Sigmoid colon (tissue), 7 donors: ENCODE data around the gene AKIRIN1. TPM values are rescaled to one million over a fixed set of nuclear protein-coding genes. Genes with fewer than 3 reads are reported as not detected.
A peak's percentile ranks its signal among the peaks of the same experiment; 100 is the strongest.

Source experiments
- DNase-seq: peaks from one replicate; pipeline ENCODE4 v3.0.0-alpha.2; 2019
- H3K27ac ChIP-seq, 4 donors: fragments of 200-600 bp; sonication (generic); one replicate each; pipeline ENCODE4 v1.5.1; 2016 to 2019; ENCODE audit warnings: mild to moderate bottlenecking in 1 of 4
- H3K27me3 ChIP-seq, 3 donors: fragments of 200-600 bp; sonication (generic); one replicate each; pipeline ENCODE4 v1.5.1; 2019; ENCODE audit warnings: mild to moderate bottlenecking in 1 of 3
- H3K36me3 ChIP-seq, 4 donors: fragments of 200-600 bp; sonication (generic); one replicate each; pipeline ENCODE4 v1.5.1; 2016 to 2019
- H3K4me1 ChIP-seq, 4 donors: fragments of 200-600 bp; sonication (generic); one replicate each; pipeline ENCODE4 v1.5.1; 2017 to 2019
- H3K4me3 ChIP-seq, 4 donors: fragments of 200-600 bp; sonication (generic); one replicate each; pipeline ENCODE4 v1.5.1; 2017 to 2019; ENCODE audit warnings: mild to moderate bottlenecking in 2 of 4, moderate library complexity in 1 of 4
- H3K9me3 ChIP-seq, 4 donors: fragments of 200-600 bp in 3 of 4; sonication (generic) in 3 of 4; one replicate each; pipeline versions ENCODE4 v1.5.1 to v1.6.1; 2013 to 2019
- EP300 ChIP-seq, 4 donors: sonication (generic); formaldehyde crosslinking; IDR thresholded peaks; one replicate each; pipeline ENCODE4 v1.6.1; 2017; ENCODE audit warnings: antibody characterized with exemption in 4 of 4
- POLR2A ChIP-seq, 2 donors: fragments of 450-650 bp; IDR thresholded peaks; one replicate each; pipeline ENCODE4 v1.6.1; 2016; ENCODE audit warnings: antibody characterized with exemption in 2 of 2, mild to moderate bottlenecking in 2 of 2, moderate library complexity in 2 of 2
- POLR2AphosphoS5 ChIP-seq, 4 donors: sonication (generic); formaldehyde crosslinking; IDR thresholded peaks; one replicate each; pipeline ENCODE4 v1.6.1; 2017; ENCODE audit warnings: antibody characterized with exemption in 4 of 4
- WGBS, 2 donors: extraction: QIAGEN DNeasy Blood & Tissue Kit; methylation state at CpG; one replicate each; pipeline ENCODE4 v1.1.7; 2013; 5-methylcytosine and 5-hydroxymethylcytosine counted together
- intact Hi-C: fragments of 100-400 bp; cut with DNase I; formaldehyde crosslinking; loops from one replicate; pipeline ENCODE4 v1.15.1; 2023
- polyA plus RNA-seq, 3 donors: library from polyadenylated mRNA; stranded (reverse); fragments of 200-250 nt; gene quantifications; one replicate each; pipeline ENCODE4 v1.2.3, GENCODE V29; 2013
- total RNA-seq, 4 donors: library from RNA; depleted of rRNA; stranded (reverse); fragments of >200 nt; gene quantifications; one replicate each; pipeline ENCODE4 v1.1.0, GENCODE V29; 2016
- TF ChIP-seq, protein P1 (sequence below), 4 experiments: fragments of 450-650 bp in 3 of 4; fragments of 200-600 bp in 1 of 4; IDR thresholded peaks; one replicate each; pipeline ENCODE4 v1.5.1; 2016 to 2019; ENCODE audit warnings: antibody characterized with exemption in 4 of 4, mild to moderate bottlenecking in 3 of 4, moderate library complexity in 2 of 4
- donor health status: healthy with polysubstance abuse.
- donor health status: Bipolar disorder and iron deficiency.
- donor health status: healthy.

AKIRIN1 gene
- total and polyA plus RNA-seq, 7 donors, result 28.4 to 59.2 (median 51.5) TPM

DNA sequence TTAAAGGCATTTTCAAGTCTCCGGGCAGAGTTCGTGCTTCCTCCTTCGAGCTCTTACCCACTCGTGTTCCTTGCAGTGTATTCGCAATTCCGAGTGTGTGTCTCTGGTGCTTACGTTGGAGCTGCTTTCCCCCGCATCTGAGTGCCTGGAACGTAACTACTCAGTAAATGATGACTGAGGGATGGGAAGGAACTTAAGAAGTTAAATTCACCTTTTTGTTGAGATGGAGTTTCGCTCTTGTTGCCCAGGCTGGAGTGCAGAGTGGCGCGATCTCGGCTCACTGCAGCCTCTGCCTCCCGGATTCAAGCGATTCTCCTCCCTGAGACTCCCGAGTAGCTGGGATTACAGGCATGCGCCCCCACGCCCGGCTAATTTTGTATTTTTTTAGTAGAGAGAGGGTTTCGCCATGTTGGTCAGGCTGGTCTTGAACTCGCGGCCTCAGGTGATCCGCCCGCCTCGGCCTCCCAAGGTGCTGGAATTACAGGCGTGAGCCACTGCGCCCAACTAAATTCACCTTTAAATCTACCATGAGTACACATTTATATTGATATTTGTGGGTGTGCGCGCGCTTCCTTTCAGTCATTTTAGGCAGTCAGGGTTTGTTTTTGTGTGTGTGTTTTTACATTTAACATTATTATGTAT, 35.9 kb downstream of the AKIRIN1 start:
- peaks cover 0 to 45% (median 15%) of the 10 kb centered on the region in 4 donors for H3K4me1 ChIP-seq
- TF ChIP-seq, protein P1, sequence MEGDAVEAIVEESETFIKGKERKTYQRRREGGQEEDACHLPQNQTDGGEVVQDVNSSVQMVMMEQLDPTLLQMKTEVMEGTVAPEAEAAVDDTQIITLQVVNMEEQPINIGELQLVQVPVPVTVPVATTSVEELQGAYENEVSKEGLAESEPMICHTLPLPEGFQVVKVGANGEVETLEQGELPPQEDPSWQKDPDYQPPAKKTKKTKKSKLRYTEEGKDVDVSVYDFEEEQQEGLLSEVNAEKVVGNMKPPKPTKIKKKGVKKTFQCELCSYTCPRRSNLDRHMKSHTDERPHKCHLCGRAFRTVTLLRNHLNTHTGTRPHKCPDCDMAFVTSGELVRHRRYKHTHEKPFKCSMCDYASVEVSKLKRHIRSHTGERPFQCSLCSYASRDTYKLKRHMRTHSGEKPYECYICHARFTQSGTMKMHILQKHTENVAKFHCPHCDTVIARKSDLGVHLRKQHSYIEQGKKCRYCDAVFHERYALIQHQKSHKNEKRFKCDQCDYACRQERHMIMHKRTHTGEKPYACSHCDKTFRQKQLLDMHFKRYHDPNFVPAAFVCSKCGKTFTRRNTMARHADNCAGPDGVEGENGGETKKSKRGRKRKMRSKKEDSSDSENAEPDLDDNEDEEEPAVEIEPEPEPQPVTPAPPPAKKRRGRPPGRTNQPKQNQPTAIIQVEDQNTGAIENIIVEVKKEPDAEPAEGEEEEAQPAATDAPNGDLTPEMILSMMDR (IDR thresholded peaks at IDR 0.05), result no peak
- peak in 1 of 4 donors; percentile 2 for TF ChIP-seq POLR2AphosphoS5 (IDR thresholded peaks at IDR 0.05)
- H3K36me3 ChIP-seq, result peaks cover 12 to 38% (median 31%) of the 10 kb centered on the region in 4 donors
- peak overlapping the region; percentile 89 to 96 (median 94) for H3K27ac ChIP-seq
- peak overlapping the region; percentile 54 to 74 (median 69) for H3K4me3 ChIP-seq
- intact Hi-C loops, result loop anchor here (1.0 kb wide), 2 partner anchors 36 to 168 kb away; partner anchors contain the start of genes AKIRIN1 and RRAGC
- DNase-seq, result no peak
- WGBS, 2 donors, result 20 to 31% methylated on average over 30 of the region's 30 CpGs
- H3K27me3 ChIP-seq, result no peaks in the 10 kb centered on the region
- no peaks in the 10 kb centered on the region for H3K9me3 ChIP-seq

DNA sequence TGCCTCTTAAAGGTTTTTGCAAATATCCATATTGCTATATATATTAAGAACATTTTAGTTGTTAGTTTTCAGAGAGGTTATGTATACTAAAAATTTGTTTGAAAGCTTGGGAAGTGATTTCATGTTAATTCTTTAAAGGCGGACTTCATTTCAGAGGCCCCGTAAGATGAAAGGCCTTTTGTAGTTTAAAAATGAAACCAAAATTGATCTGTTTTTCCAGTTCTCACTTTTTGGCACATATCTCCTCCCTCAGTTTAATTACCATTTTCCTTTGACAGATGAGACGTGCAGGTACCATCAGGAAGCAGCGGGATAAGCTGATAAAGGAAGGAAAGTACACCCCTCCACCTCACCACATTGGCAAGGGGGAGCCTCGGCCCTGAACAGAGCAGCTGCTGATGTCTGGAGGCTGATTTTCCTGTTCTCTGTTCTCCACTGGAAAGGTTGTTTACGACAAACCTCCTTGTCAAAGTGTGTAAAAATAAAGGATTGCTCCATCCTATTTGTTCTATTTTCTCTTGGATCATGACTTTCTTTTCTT, 43.1 kb downstream of the AKIRIN1 start:
- Histone ChIP-seq H3K27me3 (no peaks in the 10 kb centered on the region), H3K9me3 (no peaks in the 10 kb centered on the region), H3K36me3 (peaks cover 23 to 96% (median 62%) of the 10 kb centered on the region in 4 donors), H3K27ac (peak overlapping the region in 1 of 4 donors; percentile 35), H3K4me1 (peaks cover 0 to 20% (median 0%) of the 10 kb centered on the region in 4 donors), H3K4me3 (no peak overlapping the region)
- WGBS, 2 donors, result 59 to 78% methylated on average over 6 of the region's 6 CpGs
- intact Hi-C loops, result no loop called here
- TF ChIP-seq POLR2AphosphoS5 (IDR thresholded peaks at IDR 0.05) (no peak), EP300 (IDR thresholded peaks at IDR 0.05) (no peak), POLR2A (IDR thresholded peaks at IDR 0.05) (no peak)
- TF ChIP-seq, protein P1 (IDR thresholded peaks at IDR 0.05), result no peak
- no peak for DNase-seq

GRCh38 chr1:39036678-39037077, 45.6 kb downstream of the AKIRIN1 start:
- intact Hi-C loops, result no loop called here
- TF ChIP-seq, protein P1 (IDR thresholded peaks at IDR 0.05), result no peak
- TF ChIP-seq EP300 (IDR thresholded peaks at IDR 0.05), result no peak
- no peak for TF ChIP-seq POLR2A (IDR thresholded peaks at IDR 0.05)
- no peak for TF ChIP-seq POLR2AphosphoS5 (IDR thresholded peaks at IDR 0.05)
- no peak for DNase-seq
- Histone ChIP-seq H3K9me3 (no peaks in the 10 kb centered on the region), H3K4me3 (no peak overlapping the region), H3K27ac (no peak overlapping the region), H3K27me3 (no peaks in the 10 kb centered on the region), H3K4me1 (peaks cover 0 to 4% (median 0%) of the 10 kb centered on the region in 4 donors), H3K36me3 (peaks cover 15 to 81% (median 42%) of the 10 kb centered on the region in 4 donors)
- 85 to 96% methylated on average over 5 of the region's 5 CpGs for WGBS, 2 donors

DNA sequence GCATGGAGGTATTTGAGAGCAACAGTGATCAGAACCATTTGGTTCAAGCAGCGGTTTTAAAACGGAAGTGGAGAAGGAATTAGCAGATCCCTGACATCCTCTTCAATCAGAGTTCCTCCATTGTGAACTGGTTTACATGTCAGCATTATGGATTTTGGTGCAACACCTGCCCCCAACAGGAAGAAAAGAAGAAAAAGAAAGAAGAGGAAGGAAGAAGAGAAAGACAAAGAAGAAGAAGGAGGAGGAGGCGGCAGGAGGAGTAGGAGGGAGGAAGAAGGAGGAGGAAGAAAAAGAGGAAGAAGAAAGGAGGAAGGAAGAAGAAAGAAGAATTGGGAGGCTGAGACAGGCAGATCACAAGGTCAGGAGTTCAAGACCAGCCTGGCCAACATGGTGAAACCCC, 52.4 kb downstream of the AKIRIN1 start:
- no peak for DNase-seq

More for the DNA sequence above, 52.4 kb downstream of the AKIRIN1 start:
- WGBS, 2 donors, result 84 to 95% methylated on average over 3 of the region's 3 CpGs
- no peaks in the 10 kb centered on the region for H3K27me3 ChIP-seq
- H3K36me3 ChIP-seq, result peaks cover 1 to 50% (median 8%) of the 10 kb centered on the region in 4 donors
- intact Hi-C loops, result no loop called here
- no peaks in the 10 kb centered on the region for H3K9me3 ChIP-seq
- H3K4me1 ChIP-seq, result no peaks in the 10 kb centered on the region
- H3K4me3 ChIP-seq, result no peak overlapping the region
- TF ChIP-seq POLR2AphosphoS5 (IDR thresholded peaks at IDR 0.05) (no peak), POLR2A (IDR thresholded peaks at IDR 0.05) (no peak), EP300 (IDR thresholded peaks at IDR 0.05) (no peak)
- TF ChIP-seq, protein P1 (IDR thresholded peaks at IDR 0.05), result no peak
- no peak overlapping the region for H3K27ac ChIP-seq
